PC-9 (cell line): Measurements from ENCODE around the gene DYNC1I2. TPM values are rescaled to one million over a fixed set of nuclear protein-coding genes. Genes with fewer than 3 reads are reported as not detected.
A peak's percentile ranks its signal among the peaks of the same experiment; 100 is the strongest.

Experiments used
- BruUV-seq: library from RNA; stranded (reverse); fragments of 400-500 nt; replicated peaks from 2 replicates; lab custom pipeline; 2021; lab: Mats Ljungman, UMichigan
- CTCF ChIA-PET: fragments of 300-600 bp; sonication (Branson Sonifier 250); formaldehyde crosslinking; loops from one replicate; lab custom pipeline; 2022; ENCODE audit warnings: antibody characterized with exemption; lab: Charles Lee
- POLR2A ChIA-PET: fragments of 300-600 bp; sonication (Branson Sonifier 250); formaldehyde crosslinking; loops from one replicate; lab custom pipeline; 2022; ENCODE audit warnings: antibody characterized with exemption; ENCODE audit not compliant: unreplicated experiment; lab: Charles Lee
- DNase-seq, 2 experiments: peaks; one replicate each; pipeline versions ENCODE4 v3.0.0 to v3.0.0-alpha.2; 2015 to 2022; ENCODE audit warnings: mixed read lengths in 1 of 2
- H2AFZ ChIP-seq: fragments of 200-600 bp; sonication (generic); 2 replicates; pipeline ENCODE4 v1.8.1; 2017; ENCODE audit warnings: antibody characterized with exemption
- H3F3A ChIP-seq: fragments of 200-600 bp; sonication (generic); 2 replicates; pipeline ENCODE4 v1.8.1; 2017; ENCODE audit warnings: antibody characterized with exemption, mild to moderate bottlenecking, low read depth; ENCODE audit not compliant: insufficient read depth
- H3K27ac ChIP-seq: fragments of 200-600 bp; sonication (generic); 2 replicates; pipeline ENCODE4 v1.6.1; 2016; ENCODE audit warnings: mixed run types
- H3K27me3 ChIP-seq: fragments of 200-600 bp; sonication (generic); 2 replicates; pipeline ENCODE4 v1.6.1; 2016; ENCODE audit warnings: low read depth, mixed run types; ENCODE audit not compliant: insufficient read depth
- H3K36me3 ChIP-seq: fragments of 200-600 bp; sonication (generic); 2 replicates; pipeline ENCODE4 v1.6.1; 2016; ENCODE audit warnings: low read depth, mixed run types
- H3K4me1 ChIP-seq: fragments of 200-600 bp; sonication (generic); replicated peaks from 2 replicates; pipeline ENCODE4 v1.6.1; 2016; ENCODE audit warnings: mixed run types; ENCODE audit not compliant: insufficient read depth
- H3K4me2 ChIP-seq: fragments of 200-600 bp; sonication (generic); 2 replicates; pipeline ENCODE4 v1.6.1; 2017; ENCODE audit warnings: mixed run types
- H3K4me3 ChIP-seq: fragments of 200-600 bp; sonication (generic); 2 replicates; pipeline ENCODE4 v1.6.1; 2016; ENCODE audit warnings: mixed run types
- H3K79me2 ChIP-seq: fragments of 200-600 bp; sonication (generic); 2 replicates; pipeline ENCODE4 v1.6.1; 2017; ENCODE audit warnings: low read depth, mixed run types
- H3K9me2 ChIP-seq: fragments of 200-600 bp; sonication (generic); 2 replicates; pipeline ENCODE4 v1.8.1; 2017; ENCODE audit warnings: mild to moderate bottlenecking; ENCODE audit not compliant: insufficient read depth
- H3K9me3 ChIP-seq: fragments of 200-600 bp; sonication (generic); 2 replicates; pipeline ENCODE4 v1.8.1; 2016; ENCODE audit warnings: low read depth; ENCODE audit not compliant: insufficient read depth
- H4K20me1 ChIP-seq: fragments of 200-600 bp; sonication (generic); 2 replicates; pipeline ENCODE4 v1.8.1; 2017; ENCODE audit not compliant: insufficient read depth
- CTCF ChIP-seq: fragments of 200-600 bp; sonication (generic); conservative IDR thresholded peaks from 2 replicates; pipeline ENCODE4 v1.6.1; 2017; ENCODE audit warnings: mixed run types, antibody characterized with exemption, mild to moderate bottlenecking, moderate library complexity
- EZH2 ChIP-seq: fragments of 200-600 bp; sonication (generic); IDR thresholded peaks from 2 replicates; pipeline ENCODE4 v1.8.0; 2017; ENCODE audit warnings: antibody characterized with exemption, low read depth
- intact Hi-C: fragments of 100-400 bp; cut with micrococcal nuclease; formaldehyde crosslinking; loops from one replicate; pipeline ENCODE4 v1.10.0; 2022; ENCODE audit not compliant: unreplicated experiment
- total RNA-seq: library from RNA; stranded (reverse); gene quantifications from 2 replicates; pipeline ENCODE4 v1.2.3, GENCODE V29; 2021

Gene DYNC1I2
- total RNA-seq, 1 experiment from 2014 or later, result 151 TPM

GRCh38 chr2:171702781-171703556, 15.7 kb downstream of the DYNC1I2 start:
- POLR2A ChIA-PET, result no interaction called here

GRCh38 chr2:171703574-171704347, 16.5 kb downstream of the DYNC1I2 start:
- peak overlapping the region; percentile 18; the same call in 1 of the 2 replicates for H3K27ac ChIP-seq
- intact Hi-C loops, result loop anchor here (1.0 to 10.0 kb wide), 4 partner anchors 94 to 1231 kb away; no protein-coding TSS in a partner anchor
- H3K4me2 ChIP-seq, result no peak overlapping the region
- TF ChIP-seq EZH2 (no peak), CTCF (peak; percentile 85)
- peaks cover 55% of the 10 kb centered on the region; the same call in 1 of the 2 replicates for H4K20me1 ChIP-seq
- POLR2A ChIA-PET, result interaction anchor here (0.6 kb wide), 1 partner anchor 1005 kb away, joined by 3 read pairs; no protein-coding TSS in a partner anchor
- H3K4me1 ChIP-seq, result no peaks in the 10 kb centered on the region
- no peaks in the 10 kb centered on the region for H3K9me2 ChIP-seq
- H3K9me3 ChIP-seq, result no peaks in the 10 kb centered on the region
- H3K4me3 ChIP-seq, result no peak overlapping the region
- peaks cover 14% of the 10 kb centered on the region; the same call in 1 of the 2 replicates for H3F3A ChIP-seq
- H2AFZ ChIP-seq, result no peak overlapping the region
- no peaks in the 10 kb centered on the region for H3K27me3 ChIP-seq
- H3K79me2 ChIP-seq, result peaks cover 43% of the 10 kb centered on the region
- CTCF ChIA-PET, result interaction anchor here (0.6 to 2.5 kb wide), 15 partner anchors 15 to 851 kb away, joined by 3 to 10 read pairs (median 4); partner anchors contain the start of gene DLX2
- BruUV-seq, result no TSS peak
- peaks cover 30% of the 10 kb centered on the region for H3K36me3 ChIP-seq
- peak; percentile 10 to 59 for DNase-seq

More at GRCh38 chr2:171702781-171703556, 15.7 kb downstream of the DYNC1I2 start:
- CTCF ChIA-PET, result interaction anchor here (0.6 to 2.5 kb wide), 6 partner anchors 9 to 758 kb away, joined by 3 to 10 read pairs (median 10); partner anchors contain the start of gene DLX2
- peaks cover 14% of the 10 kb centered on the region; the same call in 1 of the 2 replicates for H3F3A ChIP-seq
- peaks cover 55% of the 10 kb centered on the region; the same call in 1 of the 2 replicates for H4K20me1 ChIP-seq
- intact Hi-C loops, result loop anchor here (2.0 to 10.0 kb wide), 3 partner anchors 94 to 1232 kb away; no protein-coding TSS in a partner anchor
- H3K27me3 ChIP-seq, result no peaks in the 10 kb centered on the region
- H2AFZ ChIP-seq, result no peak overlapping the region
- no peak for TF ChIP-seq EZH2
- TF ChIP-seq CTCF, result no peak
- BruUV-seq, result no TSS peak
- H3K4me1 ChIP-seq, result no peaks in the 10 kb centered on the region
- no peak for DNase-seq
- no peak overlapping the region for H3K4me3 ChIP-seq
- H3K9me2 ChIP-seq, result no peaks in the 10 kb centered on the region
- H3K36me3 ChIP-seq, result peaks cover 27% of the 10 kb centered on the region
- peaks cover 48% of the 10 kb centered on the region for H3K79me2 ChIP-seq
- no peak overlapping the region for H3K4me2 ChIP-seq
- H3K9me3 ChIP-seq, result no peaks in the 10 kb centered on the region
- H3K27ac ChIP-seq, result no peak overlapping the region
